Amygdala (tissue), 56 donors: ENCODE results near the gene FAXDC2.
"Not testable (repeated sequence)": the region's sequence is repeated elsewhere in the genome, so short reads cannot be mapped to it uniquely, and the experiment has no call there.

Source experiments
- DNase-seq, 56 donors: peaks; one replicate each; lab custom pipeline; 2025; lab: John Stamatoyannopoulos, UW

Gene FAXDC2

DNA sequence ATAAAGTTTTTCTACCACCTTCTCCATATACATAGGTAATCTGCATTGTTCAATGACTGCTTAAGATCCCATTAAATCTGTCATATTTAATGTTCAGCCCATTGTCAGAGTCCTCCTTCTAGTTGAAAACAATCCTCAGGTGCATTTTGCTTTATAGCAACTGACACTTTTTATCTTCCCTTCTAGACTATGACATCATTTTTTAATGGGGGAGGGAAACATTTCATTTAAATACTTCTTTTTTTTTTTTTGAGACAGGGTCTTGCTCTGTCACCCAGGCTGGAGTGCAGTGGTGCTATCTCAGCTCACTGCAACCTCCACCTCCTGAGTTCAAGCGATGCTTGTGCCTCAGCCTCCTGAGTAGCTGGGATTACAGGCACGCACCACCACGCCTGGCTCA lies 17.6 kb downstream of the FAXDC2 start:
- not testable (repeated sequence) for DNase-seq

DNA sequence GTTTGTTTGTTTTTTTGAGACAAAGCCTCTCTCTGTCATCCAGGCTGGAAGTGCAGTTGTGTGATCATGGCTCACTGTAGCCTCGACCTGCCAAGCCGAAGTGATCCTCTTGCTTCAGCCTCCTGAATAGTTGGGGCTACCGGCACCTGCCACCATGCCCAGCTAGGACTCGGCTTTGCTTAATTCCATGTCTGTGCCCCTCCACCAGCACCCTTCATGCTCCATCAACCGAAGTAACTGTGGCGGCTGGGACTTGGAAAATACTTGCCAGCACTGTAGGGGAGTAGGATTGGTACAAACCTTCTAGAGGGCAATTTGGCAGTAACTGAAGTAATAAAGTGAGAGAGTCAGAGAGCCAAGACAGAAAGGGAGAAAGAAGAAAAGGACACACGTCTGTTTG lies 19.0 kb downstream of the FAXDC2 start:
- no peak for DNase-seq

GRCh38 chr5:154830596-154830995 lies 19.8 kb downstream of the FAXDC2 start:
- no peak for DNase-seq

- DNase-seq, result no peak
Measured at GRCh38 chr5:154830219-154830595, 20.2 kb downstream of the FAXDC2 start.

GRCh38 chr5:154829589-154830218 lies 20.7 kb downstream of the FAXDC2 start:
- DNase-seq, result no peak

GRCh38 chr5:154829181-154829588 lies 21.2 kb downstream of the FAXDC2 start:
- DNase-seq, result no peak

DNA sequence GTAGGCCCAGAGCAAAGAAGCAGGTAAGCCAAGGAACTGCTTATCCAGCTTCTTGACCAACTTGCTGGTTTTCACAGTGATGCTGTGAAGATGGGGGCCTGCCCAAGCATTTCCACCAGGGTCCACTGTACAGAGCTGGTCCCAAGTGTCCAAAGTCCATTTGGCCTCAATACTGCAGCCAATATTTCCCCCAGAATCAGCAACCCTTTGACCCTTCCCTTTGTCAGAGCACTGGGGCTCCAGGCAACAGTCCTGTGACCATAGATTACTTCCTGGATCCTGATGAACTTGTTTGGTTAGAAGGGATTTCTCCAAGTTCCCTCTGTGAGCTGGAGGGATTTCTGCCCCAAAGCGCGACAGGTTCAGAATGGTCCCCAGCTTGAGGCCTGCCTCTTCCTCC lies 26.3 kb downstream of the FAXDC2 start:
- no peak for DNase-seq

GRCh38 chr5:154823605-154824004 lies 26.8 kb downstream of the FAXDC2 start:
- DNase-seq, result no peak

DNA sequence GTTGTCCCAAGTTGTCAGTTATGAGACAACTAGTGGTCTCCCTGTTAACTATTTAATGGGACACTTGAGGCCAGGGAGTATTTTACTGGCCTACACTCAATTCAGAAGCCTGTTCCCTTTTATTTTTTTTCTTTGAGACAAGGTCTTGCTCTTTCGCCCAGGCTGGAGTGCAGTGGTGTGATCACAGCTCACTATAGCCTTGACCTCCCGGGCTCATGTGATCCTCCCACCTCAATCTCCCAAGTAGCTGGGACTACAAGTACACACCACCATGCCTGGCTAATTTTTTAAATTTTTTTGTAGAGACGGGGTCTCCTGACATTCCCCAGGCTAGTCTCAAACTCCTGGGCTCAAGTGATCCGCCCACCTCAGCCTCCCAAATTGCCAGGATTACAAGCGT lies 27.5 kb downstream of the FAXDC2 start:
- not testable (repeated sequence) for DNase-seq

DNA sequence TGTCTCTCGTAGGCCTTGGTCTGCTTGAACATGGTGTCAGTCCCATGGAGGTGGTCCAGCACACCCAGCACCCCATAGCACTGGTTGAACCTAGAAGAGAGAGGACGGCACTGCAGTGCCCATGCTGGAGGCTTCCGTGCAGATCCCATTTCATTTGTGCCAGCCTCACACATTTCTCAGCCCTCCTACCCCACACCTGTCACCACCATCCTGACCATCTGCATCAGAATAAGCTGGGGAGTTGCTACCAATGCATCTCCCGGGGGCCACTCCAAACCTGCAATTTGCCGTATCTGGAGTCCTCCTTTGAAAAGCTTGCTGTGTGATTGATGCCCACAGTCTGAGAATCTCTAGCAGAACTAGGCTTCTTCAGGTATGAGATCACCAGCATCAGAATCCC lies 30.0 kb downstream of the FAXDC2 start:
- peak in 13 of 56 donors; percentile 5 to 36 (median 19) for DNase-seq

DNA sequence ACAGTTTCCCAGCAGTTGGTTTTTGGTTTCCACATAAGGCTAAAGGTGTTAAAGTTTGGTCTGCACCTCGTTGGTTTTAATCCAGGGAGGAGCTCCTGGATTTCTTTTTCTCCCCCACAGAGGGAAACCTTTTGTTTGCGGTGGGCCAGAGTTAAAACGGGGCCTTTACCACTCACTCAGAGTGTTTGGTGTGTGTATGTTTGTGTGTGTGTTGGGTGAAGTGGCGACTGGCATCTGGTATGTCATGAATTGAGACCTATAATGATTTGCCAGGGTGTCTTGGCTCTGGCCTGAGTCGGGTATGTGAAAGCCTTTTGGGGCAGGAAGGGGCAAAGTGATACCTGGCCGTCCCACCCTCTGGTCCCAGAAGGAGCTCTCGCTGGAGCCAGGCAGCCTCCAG lies 30.9 kb downstream of the FAXDC2 start:
- no peak for DNase-seq

- no peak for DNase-seq
Measured at GRCh38 chr5:154818471-154819116, 31.8 kb downstream of the FAXDC2 start.

- DNase-seq, result no peak
Measured at GRCh38 chr5:154817815-154818214, 32.6 kb downstream of the FAXDC2 start.

- DNase-seq, result no peak
Measured at GRCh38 chr5:154816891-154817492, 33.4 kb downstream of the FAXDC2 start.

DNA sequence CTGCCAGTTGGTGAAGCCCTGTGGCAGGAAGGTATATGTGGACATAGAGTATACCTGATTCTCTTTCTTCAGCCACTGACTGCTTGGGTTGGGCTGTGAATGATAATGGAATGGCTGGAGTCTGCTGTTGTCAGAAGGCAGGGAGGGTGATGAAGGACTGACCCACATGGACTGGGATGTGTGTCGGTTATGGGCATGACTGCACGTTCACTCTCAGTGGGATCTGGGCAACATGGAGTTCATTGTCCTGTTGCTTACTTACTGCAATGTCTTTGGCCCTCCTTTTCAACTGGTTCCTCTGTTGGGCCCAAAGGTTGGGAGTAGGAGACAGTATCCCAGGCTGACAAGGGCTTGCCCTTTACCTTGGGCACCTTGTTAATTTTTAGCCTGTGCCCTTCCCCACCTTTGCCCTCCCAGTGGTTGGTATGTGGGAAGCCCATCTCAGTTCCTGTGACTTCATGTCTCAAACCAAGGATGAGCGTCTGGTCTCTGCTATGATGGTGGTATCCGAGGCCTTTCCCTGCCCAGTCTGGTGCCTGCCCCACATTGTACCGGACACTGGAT lies 34.6 kb downstream of the FAXDC2 start:
- DNase-seq, result no peak

- no peak for DNase-seq
Measured at GRCh38 chr5:154815025-154815424, 35.4 kb downstream of the FAXDC2 start.

DNA sequence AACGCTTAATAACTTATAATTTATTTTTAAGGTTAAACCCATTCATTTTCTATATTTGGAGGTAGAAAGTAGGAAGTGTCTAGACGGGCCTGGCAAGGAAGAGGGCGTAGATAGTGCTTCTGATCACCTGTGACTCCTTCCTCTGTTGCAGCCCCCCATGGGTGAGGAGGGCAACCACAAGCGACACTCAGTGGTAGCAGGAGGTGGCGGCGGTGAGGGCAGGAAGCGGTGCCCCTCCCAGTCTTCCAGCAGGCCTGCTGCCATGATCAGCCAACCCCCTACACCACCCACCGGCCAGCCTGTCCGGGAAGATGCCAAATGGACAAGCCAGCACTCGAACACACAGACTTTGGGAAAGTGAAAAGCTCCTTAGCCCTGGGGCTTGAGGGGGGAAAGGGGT lies 36.7 kb downstream of the FAXDC2 start:
- DNase-seq, result no peak

DNA sequence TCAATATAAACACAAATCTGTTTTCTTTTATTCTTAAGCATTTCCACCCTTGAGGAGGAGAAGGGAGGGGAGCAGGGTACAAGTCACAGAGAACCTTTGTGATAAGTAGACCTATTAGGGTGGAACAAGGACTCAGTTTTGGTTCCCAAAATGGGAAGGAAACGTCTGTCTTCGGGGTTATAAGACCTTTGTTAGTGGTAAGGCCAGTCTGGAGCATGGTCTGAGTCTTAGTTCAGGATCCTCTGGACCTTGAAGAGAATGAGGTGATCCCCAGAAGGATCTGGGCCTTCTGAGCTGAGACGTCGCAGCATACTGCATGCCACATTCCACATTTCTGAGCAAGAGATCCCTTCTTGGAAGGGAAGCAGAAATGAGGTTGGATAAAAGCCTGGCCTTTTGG lies 37.2 kb downstream of the FAXDC2 start:
- no peak for DNase-seq

- peak in 24 of 56 donors; percentile 5 to 66 (median 20) for DNase-seq
Measured at GRCh38 chr5:154811653-154812465, 38.5 kb downstream of the FAXDC2 start.

GRCh38 chr5:154811239-154811638 lies 39.2 kb downstream of the FAXDC2 start:
- no peak for DNase-seq

DNA sequence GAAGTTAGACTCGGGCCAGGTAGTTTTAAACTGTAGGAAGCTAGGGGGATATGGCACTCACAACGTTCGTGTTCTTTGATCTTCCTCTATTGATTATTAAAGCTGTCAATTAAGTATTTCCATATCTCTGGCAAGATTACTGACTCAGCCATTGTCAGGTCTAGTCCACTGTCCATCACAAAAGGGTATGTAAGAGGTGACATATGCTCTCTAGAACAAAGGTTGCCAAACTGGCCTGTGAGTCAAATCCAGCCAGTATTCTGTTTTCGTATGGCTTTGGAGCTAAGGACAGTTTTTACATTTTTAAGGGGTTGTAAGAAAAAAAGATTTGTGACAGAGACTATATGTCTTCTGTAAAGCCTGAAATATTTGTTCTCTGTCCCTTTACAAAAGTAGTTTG lies 44.2 kb downstream of the FAXDC2 start:
- DNase-seq, result no peak
